Stimulated activated CD4-positive, alpha-beta T cell treated with anti-CD3 and anti-CD28 coated beads, Interleukin-4, amount 100 ng/mL, for 1 hour (primary cell): ENCODE results near the gene KIF20A.
"Not testable (repeated sequence)": the region's sequence is repeated elsewhere in the genome, so short reads cannot be mapped to it uniquely, and the experiment has no call there.

ENCODE experiments used
- DNase-seq: peaks from one replicate; pipeline ENCODE4 v3.0.0-alpha.2; 2020

Gene KIF20A

GRCh38 chr5:138178516-138179276, at the start of gene KIF20A, which contains the start of gene BRD8:
Gene KIF20A (plus strand): TSS chr5:138179112. CDS start chr5:138179681, 569 bp downstream.
Gene BRD8 (minus strand): TSS chr5:138178630. CDS start chr5:138178614, 16 bp downstream.
- DNase-seq, result peak; percentile 84

GRCh38 chr5:138129347-138129746, 49.6 kb upstream of the KIF20A start:
- DNase-seq, result no peak

GRCh38 chr5:138132543-138132942, 46.4 kb upstream of the KIF20A start:
- no peak for DNase-seq

- DNase-seq, result no peak
Measured at GRCh38 chr5:138138949-138139780, 39.7 kb upstream of the KIF20A start, which contains the start of gene NME5. Gene NME5 (minus strand): TSS chr5:138139428. CDS start chr5:138138780, 648 bp downstream.

- DNase-seq, result no peak
Measured at GRCh38 chr5:138139781-138140090, 39.2 kb upstream of the KIF20A start.

- DNase-seq, result no peak
Measured at GRCh38 chr5:138140268-138140667, 38.6 kb upstream of the KIF20A start.

- no peak for DNase-seq
Measured at GRCh38 chr5:138141734-138142133, 37.2 kb upstream of the KIF20A start.

- not testable (repeated sequence) for DNase-seq
Measured at GRCh38 chr5:138143578-138143977, 35.3 kb upstream of the KIF20A start.

- DNase-seq, result no peak
Measured at GRCh38 chr5:138148811-138149210, 30.1 kb upstream of the KIF20A start.

- no peak for DNase-seq
Measured at GRCh38 chr5:138149530-138149929, 29.4 kb upstream of the KIF20A start.

GRCh38 chr5:138155977-138156376, 22.9 kb upstream of the KIF20A start:
- not testable (repeated sequence) for DNase-seq

GRCh38 chr5:138157626-138158025, 21.3 kb upstream of the KIF20A start:
- no peak for DNase-seq

- DNase-seq, result no peak
Measured at GRCh38 chr5:138159666-138160065, 19.2 kb upstream of the KIF20A start.

- DNase-seq, result no peak
Measured at GRCh38 chr5:138160706-138161105, 18.2 kb upstream of the KIF20A start.

- DNase-seq, result no peak
Measured at GRCh38 chr5:138163721-138164120, 15.2 kb upstream of the KIF20A start.

GRCh38 chr5:138169124-138169523, 9.8 kb upstream of the KIF20A start:
- no peak for DNase-seq

GRCh38 chr5:138170299-138170698, 8.6 kb upstream of the KIF20A start:
- DNase-seq, result no peak

- peak; percentile 21 for DNase-seq
Measured at GRCh38 chr5:138177941-138178515, 884 bp upstream of the KIF20A start.

GRCh38 chr5:138179277-138179857, 455 bp downstream of the KIF20A start:
- DNase-seq, result no peak

- DNase-seq, result no peak
Measured at GRCh38 chr5:138180183-138180782, 1.4 kb downstream of the KIF20A start.

- DNase-seq, result no peak
Measured at GRCh38 chr5:138180841-138181240, 1.9 kb downstream of the KIF20A start.

GRCh38 chr5:138182808-138183207, 3.9 kb downstream of the KIF20A start:
- no peak for DNase-seq

- no peak for DNase-seq
Measured at GRCh38 chr5:138186002-138186447, 7.1 kb downstream of the KIF20A start.
